NCI-H2196 (cell line): Measurements from ENCODE around the gene SPINK4.
A peak's percentile ranks its signal among the peaks of the same experiment; 100 is the strongest.

Source experiments
- DNase-seq: peaks from one replicate; lab custom pipeline; 2025; ENCODE audit not compliant: unreplicated experiment; lab: John Stamatoyannopoulos, UW

Gene SPINK4

GRCh38 chr9:33229359-33230114 lies 10.4 kb upstream of the SPINK4 start:
- DNase-seq: peak; percentile 92

GRCh38 chr9:33230756-33231622 lies 9.0 kb upstream of the SPINK4 start:
- no peak for DNase-seq

- no peak for DNase-seq
These were observed 8.4 kb upstream of the SPINK4 start for GRCh38 chr9:33231623-33231942.

DNA sequence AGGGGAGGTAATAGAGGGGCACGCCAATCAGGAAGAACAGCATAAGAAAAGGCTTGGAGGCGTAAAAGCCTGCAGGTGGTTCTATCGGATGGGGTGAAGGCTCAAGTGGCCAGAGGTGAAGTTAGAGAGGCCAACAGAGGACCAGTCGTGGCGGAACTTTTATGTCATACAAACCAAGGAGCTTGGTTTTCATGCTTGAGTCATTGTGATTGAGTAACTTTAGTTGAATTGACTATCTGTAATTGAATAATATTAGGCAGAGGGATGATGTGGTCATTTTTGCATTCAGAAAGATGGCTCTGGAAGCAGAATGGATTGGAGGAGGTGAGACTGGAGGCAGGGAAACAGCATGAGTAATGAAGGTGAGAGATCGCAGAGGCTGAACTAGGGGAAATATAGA lies 7.2 kb upstream of the SPINK4 start:
- no peak for DNase-seq

- DNase-seq: peak; percentile 93
These were observed 6.2 kb upstream of the SPINK4 start for GRCh38 chr9:33233626-33234342.

- DNase-seq: no peak
These were observed 5.2 kb upstream of the SPINK4 start for GRCh38 chr9:33234511-33235467.

- no peak for DNase-seq
These were observed 3.4 kb upstream of the SPINK4 start for GRCh38 chr9:33236571-33236970.

- DNase-seq: no peak
These were observed 1.3 kb downstream of the SPINK4 start for GRCh38 chr9:33241298-33241697.

GRCh38 chr9:33242609-33243134 lies 2.7 kb downstream of the SPINK4 start:
- DNase-seq: no peak

GRCh38 chr9:33244137-33244784 lies 4.3 kb downstream of the SPINK4 start:
- no peak for DNase-seq

DNA sequence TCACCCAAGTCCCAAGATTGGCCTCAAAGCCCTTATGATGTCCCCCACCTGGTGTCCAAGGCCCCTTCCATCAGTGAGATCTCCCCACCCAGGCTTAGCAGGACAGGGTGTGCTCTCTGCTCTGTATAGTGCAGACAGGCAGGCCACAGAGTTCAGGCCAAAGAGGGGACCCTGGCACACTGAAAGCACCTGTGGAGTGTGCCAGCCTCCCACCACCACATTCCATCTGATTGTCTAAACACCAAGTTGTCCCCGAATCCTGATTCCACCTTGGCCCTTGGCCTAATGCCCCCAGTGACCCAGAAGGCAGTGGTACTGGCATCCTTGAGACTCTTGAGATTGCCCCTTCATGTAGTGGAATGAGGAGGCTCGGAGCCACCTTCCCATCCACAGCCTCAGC lies 5.4 kb downstream of the SPINK4 start:
- no peak for DNase-seq

GRCh38 chr9:33246269-33246860 lies 6.4 kb downstream of the SPINK4 start:
- no peak for DNase-seq

GRCh38 chr9:33248606-33249005 lies 8.6 kb downstream of the SPINK4 start:
- no peak for DNase-seq

GRCh38 chr9:33249087-33249658 lies 9.2 kb downstream of the SPINK4 start:
- DNase-seq: no peak

- DNase-seq: no peak
These were observed 10.0 kb downstream of the SPINK4 start for GRCh38 chr9:33249983-33250382.

DNA sequence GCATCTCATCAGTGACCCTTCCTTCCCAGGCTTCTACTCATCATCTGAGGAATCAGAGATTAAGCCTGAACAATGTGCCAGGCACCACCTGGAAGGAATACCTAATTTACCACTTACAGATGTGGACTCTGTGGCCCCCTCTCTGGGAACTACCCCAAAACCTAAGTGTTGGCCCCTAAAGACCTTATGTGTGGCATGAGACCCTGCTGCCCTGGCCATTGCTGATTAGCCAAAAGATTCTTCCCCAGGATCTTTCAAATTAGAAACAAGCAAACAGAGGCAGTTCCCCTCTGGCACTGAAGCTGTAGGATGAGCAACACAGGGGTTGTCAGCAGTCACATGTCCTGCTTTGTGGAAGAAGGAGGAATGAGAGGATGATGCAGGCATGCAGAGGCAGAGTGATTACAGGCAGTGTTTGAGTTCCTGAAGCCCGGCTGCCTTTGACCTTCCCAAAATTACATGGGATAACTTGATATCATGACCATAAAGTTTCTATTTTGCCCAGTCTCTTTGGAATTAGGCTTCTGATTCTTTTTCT lies 10.6 kb downstream of the SPINK4 start:
- no peak for DNase-seq

GRCh38 chr9:33254211-33254610 lies 14.2 kb downstream of the SPINK4 start:
- DNase-seq: no peak

DNA sequence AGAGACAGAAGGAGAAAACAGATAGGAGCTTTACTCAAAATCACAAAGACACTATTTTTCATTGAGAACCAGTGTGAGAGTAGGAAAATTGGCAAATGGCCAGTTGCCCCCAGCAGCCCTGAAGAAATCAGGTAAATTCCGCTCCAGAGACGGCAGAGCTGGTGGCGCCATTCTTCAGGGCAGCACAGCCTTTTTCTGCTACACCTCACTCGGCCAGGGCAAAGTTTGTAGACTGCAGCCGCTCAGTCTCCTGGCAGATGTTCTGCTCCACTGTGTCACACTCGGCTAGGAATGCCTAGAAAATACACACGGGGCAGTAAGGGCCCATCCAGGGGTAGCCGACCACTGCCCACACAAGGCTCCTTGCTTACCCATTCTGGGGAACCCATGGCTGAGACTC lies 15.0 kb downstream of the SPINK4 start:
- no peak for DNase-seq

DNA sequence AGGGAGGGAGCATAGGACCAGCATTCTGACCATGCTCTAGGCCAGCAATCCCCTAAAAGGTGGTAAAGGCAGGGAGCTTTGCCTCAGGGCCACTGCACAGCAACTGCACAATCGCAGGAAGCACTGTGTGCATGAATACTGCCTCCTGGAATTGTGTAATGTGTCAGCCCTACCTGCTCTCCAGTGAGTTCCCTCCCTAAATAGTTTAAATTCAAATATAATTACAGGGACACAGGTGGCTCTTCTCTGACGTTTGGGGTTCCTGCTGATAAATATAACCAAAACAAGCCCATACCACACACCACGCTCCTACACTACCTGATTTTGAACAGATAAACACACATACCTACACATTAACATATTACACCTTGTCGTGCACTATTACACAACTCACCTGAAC lies 15.5 kb downstream of the SPINK4 start:
- no peak for DNase-seq
